ENCODE data around the gene MAN1C1. TPM values are rescaled to one million over a fixed set of nuclear protein-coding genes. Genes with fewer than 3 reads are reported as not detected.

The MAN1C1 gene
- total RNA-seq, 2 donors from 2014 or later: 2.2 to 4.3 TPM

GRCh38 chr1:25701030-25701785 is 84.6 kb downstream of the MAN1C1 start:
- no peak for TF ChIP-seq CTCF (conservative IDR thresholded peaks at IDR 0.05)
- Mint-ChIP-seq H3K27me3 (ENCODE audit: insufficient read depth) (peaks cover 4% of the 10 kb centered on the region), H3K4me1 (peaks cover 33% of the 10 kb centered on the region), H3K4me3 (no peak overlapping the region), H3K36me3 (ENCODE audit: low read depth) (no peaks in the 10 kb centered on the region), H3K27ac (no peak overlapping the region), H3K9me3 (no peaks in the 10 kb centered on the region)
- no peak overlapping the region for H3K9ac ChIP-seq (ENCODE audit: extremely low read depth, low read length, poor library complexity, severe bottlenecking)
- no peaks in the 10 kb centered on the region for H3K36me3 ChIP-seq (ENCODE audit: control insufficient read depth, insufficient read depth, low read length)
- DNase-seq: peak; percentile 36
- no peak overlapping the region for H3K27ac ChIP-seq (ENCODE audit: low read depth, low read length)
- H3K9me3 ChIP-seq (ENCODE audit: control insufficient read depth, low read length): no peaks in the 10 kb centered on the region
- no peaks in the 10 kb centered on the region for H3K27me3 ChIP-seq (ENCODE audit: control insufficient read depth, insufficient read depth, low read length, poor library complexity, severe bottlenecking)
- no peak overlapping the region for H3K4me3 ChIP-seq (ENCODE audit: low read length)
- peaks cover 3% of the 10 kb centered on the region for H3K4me1 ChIP-seq (ENCODE audit: control insufficient read depth, insufficient read depth, low read length)
- 91 to 100% methylated on average over 7 to 9 of the region's 9 CpGs for WGBS, 2 experiments (ENCODE audit: insufficient coverage in 1 of 2, insufficient read length in 1 of 2)

- H3K27ac ChIP-seq (ENCODE audit: low read depth, low read length): no peak overlapping the region
- peak; percentile 82 for DNase-seq
- H3K4me3 ChIP-seq (ENCODE audit: low read length): no peak overlapping the region
- Mint-ChIP-seq H3K27me3 (ENCODE audit: insufficient read depth) (peaks cover 4% of the 10 kb centered on the region), H3K9me3 (no peaks in the 10 kb centered on the region), H3K36me3 (ENCODE audit: low read depth) (no peaks in the 10 kb centered on the region), H3K4me3 (no peak overlapping the region), H3K4me1 (peaks cover 43% of the 10 kb centered on the region), H3K27ac (no peak overlapping the region)
- H3K27me3 ChIP-seq (ENCODE audit: control insufficient read depth, insufficient read depth, low read length, poor library complexity, severe bottlenecking): no peaks in the 10 kb centered on the region
- H3K9me3 ChIP-seq (ENCODE audit: control insufficient read depth, low read length): no peaks in the 10 kb centered on the region
- no peak overlapping the region for H3K9ac ChIP-seq (ENCODE audit: extremely low read depth, low read length, poor library complexity, severe bottlenecking)
- H3K4me1 ChIP-seq (ENCODE audit: control insufficient read depth, insufficient read depth, low read length): peaks cover 12% of the 10 kb centered on the region
- H3K36me3 ChIP-seq (ENCODE audit: control insufficient read depth, insufficient read depth, low read length): no peaks in the 10 kb centered on the region
- WGBS, 2 experiments (ENCODE audit: insufficient coverage in 1 of 2, insufficient read length in 1 of 2): 86% methylated on average over 9 to 11 of the region's 11 CpGs
- TF ChIP-seq CTCF (conservative IDR thresholded peaks at IDR 0.05): no peak
Observed at GRCh38 chr1:25702101-25702775, 85.6 kb downstream of the MAN1C1 start.

DNA sequence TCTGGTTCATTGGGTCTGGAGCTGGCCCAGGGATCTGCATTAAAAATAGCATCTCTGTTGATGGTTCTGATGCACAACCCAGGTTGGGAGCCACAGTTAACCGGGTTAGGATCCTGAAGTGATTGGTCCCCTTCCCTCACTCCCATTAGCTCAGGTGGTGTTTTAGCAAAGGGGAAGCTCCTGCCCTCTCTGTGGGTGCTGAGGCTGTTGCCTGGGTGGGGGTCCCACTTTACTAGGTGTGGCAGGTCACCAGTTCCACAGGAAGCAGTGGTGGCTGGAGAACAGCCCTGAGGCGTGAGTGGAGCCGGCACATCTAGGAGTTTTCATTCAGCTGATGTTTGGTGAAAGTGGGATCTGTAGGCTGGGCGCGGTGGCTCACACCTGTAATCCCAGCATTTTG is 86.5 kb downstream of the MAN1C1 start:
- H3K9me3 Mint-ChIP-seq: no peaks in the 10 kb centered on the region
- Histone ChIP-seq H3K27ac (ENCODE audit: low read depth, low read length) (no peak overlapping the region), H3K36me3 (ENCODE audit: control insufficient read depth, insufficient read depth, low read length) (no peaks in the 10 kb centered on the region), H3K9ac (ENCODE audit: extremely low read depth, low read length, poor library complexity, severe bottlenecking) (no peak overlapping the region), H3K9me3 (ENCODE audit: control insufficient read depth, low read length) (no peaks in the 10 kb centered on the region), H3K27me3 (ENCODE audit: control insufficient read depth, insufficient read depth, low read length, poor library complexity, severe bottlenecking) (no peaks in the 10 kb centered on the region), H3K4me1 (ENCODE audit: control insufficient read depth, insufficient read depth, low read length) (peaks cover 13% of the 10 kb centered on the region), H3K4me3 (ENCODE audit: low read length) (no peak overlapping the region)
- H3K27ac Mint-ChIP-seq: no peak overlapping the region
- H3K27me3 Mint-ChIP-seq (ENCODE audit: insufficient read depth): peaks cover 4% of the 10 kb centered on the region
- 67 to 91% methylated on average over 1 to 5 of the region's 5 CpGs for WGBS, 2 experiments (ENCODE audit: insufficient coverage in 1 of 2, insufficient read length in 1 of 2)
- H3K4me3 Mint-ChIP-seq: no peak overlapping the region
- DNase-seq: peak; percentile 25
- peaks cover 45% of the 10 kb centered on the region for H3K4me1 Mint-ChIP-seq
- no peak for TF ChIP-seq CTCF (conservative IDR thresholded peaks at IDR 0.05)
- H3K36me3 Mint-ChIP-seq (ENCODE audit: low read depth): no peaks in the 10 kb centered on the region
